Choroid plexus epithelial cell (primary cell): ENCODE measurements around the gene IL3.

ENCODE experiments used
- DNase-seq: peaks from one replicate; pipeline ENCODE4 v3.0.0-alpha.2; 2010; ENCODE audit warnings: low read depth
- H3K4me3 ChIP-seq: 2 replicates; pipeline ENCODE4 v1.5.1; 2011; ENCODE audit warnings: low read depth, mild to moderate bottlenecking, control low read depth, low read length, moderate library complexity
- TF ChIP-seq, protein P1 (sequence below): conservative IDR thresholded peaks from 2 replicates; pipeline ENCODE4 v1.5.1; 2011; ENCODE audit warnings: low read depth, mild to moderate bottlenecking, control low read depth, inconsistent platforms, low read length, moderate library complexity

The IL3 gene

DNA sequence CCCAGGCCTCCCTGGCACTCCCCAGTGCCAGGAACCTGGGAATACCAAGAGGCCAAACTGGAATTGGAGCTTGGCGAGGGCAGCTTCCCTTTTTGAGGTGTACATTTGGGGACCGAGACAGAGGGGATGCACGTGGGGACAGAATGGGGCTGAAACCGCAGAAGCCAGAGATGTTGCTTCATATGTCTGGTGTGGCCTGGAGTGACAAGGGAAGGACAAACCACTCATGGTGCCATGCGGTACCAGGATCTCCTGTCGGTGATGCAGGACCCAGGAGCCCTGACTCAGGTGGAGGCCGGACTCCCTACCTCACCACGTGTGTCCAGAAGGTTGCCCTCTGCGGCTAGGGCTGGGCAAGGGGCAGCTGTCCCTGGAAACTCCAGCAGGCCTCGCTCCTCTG lies 9.1 kb downstream of the IL3 start:
- no peak for DNase-seq
- H3K4me3 ChIP-seq: no peak overlapping the region
- TF ChIP-seq, protein P1, sequence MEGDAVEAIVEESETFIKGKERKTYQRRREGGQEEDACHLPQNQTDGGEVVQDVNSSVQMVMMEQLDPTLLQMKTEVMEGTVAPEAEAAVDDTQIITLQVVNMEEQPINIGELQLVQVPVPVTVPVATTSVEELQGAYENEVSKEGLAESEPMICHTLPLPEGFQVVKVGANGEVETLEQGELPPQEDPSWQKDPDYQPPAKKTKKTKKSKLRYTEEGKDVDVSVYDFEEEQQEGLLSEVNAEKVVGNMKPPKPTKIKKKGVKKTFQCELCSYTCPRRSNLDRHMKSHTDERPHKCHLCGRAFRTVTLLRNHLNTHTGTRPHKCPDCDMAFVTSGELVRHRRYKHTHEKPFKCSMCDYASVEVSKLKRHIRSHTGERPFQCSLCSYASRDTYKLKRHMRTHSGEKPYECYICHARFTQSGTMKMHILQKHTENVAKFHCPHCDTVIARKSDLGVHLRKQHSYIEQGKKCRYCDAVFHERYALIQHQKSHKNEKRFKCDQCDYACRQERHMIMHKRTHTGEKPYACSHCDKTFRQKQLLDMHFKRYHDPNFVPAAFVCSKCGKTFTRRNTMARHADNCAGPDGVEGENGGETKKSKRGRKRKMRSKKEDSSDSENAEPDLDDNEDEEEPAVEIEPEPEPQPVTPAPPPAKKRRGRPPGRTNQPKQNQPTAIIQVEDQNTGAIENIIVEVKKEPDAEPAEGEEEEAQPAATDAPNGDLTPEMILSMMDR: no peak

GRCh38 chr5:132069994-132070393 lies 9.5 kb downstream of the IL3 start:
- TF ChIP-seq, protein P1: no peak
- no peak for DNase-seq

GRCh38 chr5:132070460-132071337 lies 10.2 kb downstream of the IL3 start:
- DNase-seq: no peak
- no peak overlapping the region for H3K4me3 ChIP-seq
- TF ChIP-seq, protein P1: no peak

More at GRCh38 chr5:132069994-132070393, 9.5 kb downstream of the IL3 start:
- H3K4me3 ChIP-seq: no peak overlapping the region

- no peak overlapping the region for H3K4me3 ChIP-seq
- no peak for DNase-seq
- TF ChIP-seq, protein P1: no peak
Observed at GRCh38 chr5:132071338-132071707, 10.9 kb downstream of the IL3 start.

DNA sequence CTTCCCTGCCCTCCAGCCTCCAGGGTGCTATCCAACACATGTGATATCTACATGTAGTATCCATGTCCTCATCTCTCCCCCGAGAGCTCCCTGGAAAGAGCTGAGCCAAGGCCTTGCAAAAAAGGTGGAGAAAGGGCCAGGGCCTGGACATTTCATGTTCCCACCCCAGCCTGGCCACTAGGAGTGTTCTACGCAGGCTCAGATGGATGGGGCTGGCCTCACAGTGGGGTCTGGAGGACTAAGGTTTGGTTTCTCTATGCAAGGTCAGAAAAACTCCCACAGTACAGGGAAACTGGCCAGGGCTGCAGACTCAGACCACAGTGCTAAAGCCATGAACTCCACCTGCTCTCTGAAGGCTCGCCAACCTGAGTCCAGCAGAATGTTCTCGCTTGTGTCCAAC lies 11.6 kb downstream of the IL3 start:
- TF ChIP-seq, protein P1: no peak
- H3K4me3 ChIP-seq: no peak overlapping the region
- no peak for DNase-seq

DNA sequence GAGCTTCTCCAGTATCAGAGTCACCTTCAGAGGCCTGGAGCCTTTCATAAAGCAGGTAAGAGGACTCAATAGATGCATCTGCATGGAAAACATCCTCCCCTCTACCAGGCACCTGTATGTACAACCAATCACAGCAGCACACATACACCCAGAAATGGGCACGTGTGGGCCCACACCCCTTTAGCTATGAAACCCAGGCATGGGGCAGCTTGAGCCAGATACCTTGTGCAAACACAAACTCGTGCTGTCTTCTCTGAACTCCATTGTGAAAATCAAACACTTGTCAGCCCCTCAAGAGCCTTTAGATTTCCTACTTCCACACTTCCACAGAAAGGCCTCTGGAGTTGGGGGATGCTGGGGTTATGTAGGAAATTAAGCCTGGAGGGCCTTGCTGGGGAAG lies 12.1 kb downstream of the IL3 start:
- TF ChIP-seq, protein P1: no peak

More for the DNA sequence above, 12.1 kb downstream of the IL3 start:
- no peak overlapping the region for H3K4me3 ChIP-seq
- DNase-seq: no peak
